Thyroid gland (tissue), 4 donors: ENCODE data around the gene RASGRF1.

ENCODE experiments used
- CTCF ChIP-seq, 6 experiments: fragments of 200-600 bp in 3 of 6; fragments of 450-650 bp in 3 of 6; sonication (generic) in 3 of 6; IDR thresholded peaks; one replicate each; pipeline ENCODE4 v1.5.1; 2016 to 2019; ENCODE audit warnings: antibody characterized with exemption in 6 of 6, mild to moderate bottlenecking in 2 of 6, inconsistent platforms in 1 of 6, moderate library complexity in 1 of 6
- POLR2A ChIP-seq, 2 donors: fragments of 450-650 bp; IDR thresholded peaks; one replicate each; pipeline ENCODE4 v1.6.1; 2017; ENCODE audit warnings: antibody characterized with exemption in 2 of 2, mild to moderate bottlenecking in 2 of 2, moderate library complexity in 1 of 2

- TF ChIP-seq CTCF (IDR thresholded peaks at IDR 0.05): no peak
- no peak for TF ChIP-seq POLR2A (IDR thresholded peaks at IDR 0.05)
Observed at GRCh38 chr15:79064496-79064895, 26.1 kb downstream of the RASGRF1 start.
